Breast epithelium (tissue), 3 donors: ENCODE results near the gene FASTKD3.

ENCODE experiments used
- POLR2A ChIP-seq: fragments of 450-650 bp; IDR thresholded peaks from one replicate; pipeline ENCODE4 v1.6.1; 2016; ENCODE audit warnings: antibody characterized with exemption, mild to moderate bottlenecking, moderate library complexity
- TF ChIP-seq, protein P1 (sequence below), 3 donors: fragments of 450-650 bp; IDR thresholded peaks; one replicate each; pipeline ENCODE4 v1.5.1; 2016 to 2017; ENCODE audit warnings: antibody characterized with exemption in 3 of 3, mild to moderate bottlenecking in 3 of 3, moderate library complexity in 3 of 3

DNA sequence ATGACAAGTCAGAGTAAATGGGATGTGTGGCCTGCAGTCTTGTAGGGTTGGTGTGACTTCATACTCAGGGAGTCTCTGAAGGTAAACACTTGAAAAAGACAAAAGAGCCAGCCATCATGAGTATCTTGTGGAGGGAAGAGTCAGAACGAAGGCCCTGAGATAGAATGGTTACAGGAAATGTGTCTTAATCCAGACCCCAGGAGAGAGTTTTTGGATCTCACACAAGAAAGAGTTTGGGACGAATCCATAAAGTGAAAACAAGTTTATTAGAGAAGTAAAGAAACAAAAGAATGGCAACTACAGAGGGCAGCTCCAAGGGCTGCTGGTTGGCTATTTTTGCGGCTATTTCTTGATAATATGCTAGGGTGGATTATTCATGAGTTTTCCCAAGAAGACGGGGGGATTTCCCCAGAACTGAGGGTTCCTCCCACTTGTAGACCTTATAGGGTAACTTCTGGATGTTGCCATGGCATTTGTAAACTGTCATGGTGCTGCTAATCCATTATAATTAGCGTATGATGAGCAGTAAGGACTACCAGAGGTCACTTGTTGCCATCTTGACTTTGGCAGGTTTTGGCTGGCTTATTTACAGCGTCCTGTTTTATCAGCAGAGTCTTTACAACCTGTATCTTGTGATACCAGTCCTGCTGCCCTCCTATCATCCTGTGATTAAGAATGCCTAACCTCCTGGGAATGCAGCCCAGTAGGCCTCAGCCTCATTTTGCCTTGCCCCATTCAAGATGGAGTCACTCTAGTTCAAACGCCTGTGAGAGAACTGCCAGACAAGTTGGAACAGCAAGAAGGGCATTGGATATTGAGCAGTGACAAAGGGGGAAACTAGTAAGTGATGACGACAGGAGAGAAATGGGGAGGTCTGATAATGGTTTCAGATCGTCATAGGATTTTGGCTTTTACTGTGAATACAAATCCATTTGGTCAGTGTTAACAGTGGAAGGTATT is 34.1 kb upstream of the FASTKD3 start:
- TF ChIP-seq, protein P1, sequence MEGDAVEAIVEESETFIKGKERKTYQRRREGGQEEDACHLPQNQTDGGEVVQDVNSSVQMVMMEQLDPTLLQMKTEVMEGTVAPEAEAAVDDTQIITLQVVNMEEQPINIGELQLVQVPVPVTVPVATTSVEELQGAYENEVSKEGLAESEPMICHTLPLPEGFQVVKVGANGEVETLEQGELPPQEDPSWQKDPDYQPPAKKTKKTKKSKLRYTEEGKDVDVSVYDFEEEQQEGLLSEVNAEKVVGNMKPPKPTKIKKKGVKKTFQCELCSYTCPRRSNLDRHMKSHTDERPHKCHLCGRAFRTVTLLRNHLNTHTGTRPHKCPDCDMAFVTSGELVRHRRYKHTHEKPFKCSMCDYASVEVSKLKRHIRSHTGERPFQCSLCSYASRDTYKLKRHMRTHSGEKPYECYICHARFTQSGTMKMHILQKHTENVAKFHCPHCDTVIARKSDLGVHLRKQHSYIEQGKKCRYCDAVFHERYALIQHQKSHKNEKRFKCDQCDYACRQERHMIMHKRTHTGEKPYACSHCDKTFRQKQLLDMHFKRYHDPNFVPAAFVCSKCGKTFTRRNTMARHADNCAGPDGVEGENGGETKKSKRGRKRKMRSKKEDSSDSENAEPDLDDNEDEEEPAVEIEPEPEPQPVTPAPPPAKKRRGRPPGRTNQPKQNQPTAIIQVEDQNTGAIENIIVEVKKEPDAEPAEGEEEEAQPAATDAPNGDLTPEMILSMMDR (IDR thresholded peaks at IDR 0.05) = no peak
- TF ChIP-seq POLR2A = no peak
